Activated CD8-positive, alpha-beta memory T cell treated with anti-CD3 and anti-CD28 coated beads, Interleukin-2, amount 50 U/mL, for 4 hours (primary cell): ENCODE results near the gene IER5L.

ENCODE experiments used
- DNase-seq: peaks from one replicate; pipeline ENCODE4 v3.0.0-alpha.2; 2020

Gene IER5L

DNA sequence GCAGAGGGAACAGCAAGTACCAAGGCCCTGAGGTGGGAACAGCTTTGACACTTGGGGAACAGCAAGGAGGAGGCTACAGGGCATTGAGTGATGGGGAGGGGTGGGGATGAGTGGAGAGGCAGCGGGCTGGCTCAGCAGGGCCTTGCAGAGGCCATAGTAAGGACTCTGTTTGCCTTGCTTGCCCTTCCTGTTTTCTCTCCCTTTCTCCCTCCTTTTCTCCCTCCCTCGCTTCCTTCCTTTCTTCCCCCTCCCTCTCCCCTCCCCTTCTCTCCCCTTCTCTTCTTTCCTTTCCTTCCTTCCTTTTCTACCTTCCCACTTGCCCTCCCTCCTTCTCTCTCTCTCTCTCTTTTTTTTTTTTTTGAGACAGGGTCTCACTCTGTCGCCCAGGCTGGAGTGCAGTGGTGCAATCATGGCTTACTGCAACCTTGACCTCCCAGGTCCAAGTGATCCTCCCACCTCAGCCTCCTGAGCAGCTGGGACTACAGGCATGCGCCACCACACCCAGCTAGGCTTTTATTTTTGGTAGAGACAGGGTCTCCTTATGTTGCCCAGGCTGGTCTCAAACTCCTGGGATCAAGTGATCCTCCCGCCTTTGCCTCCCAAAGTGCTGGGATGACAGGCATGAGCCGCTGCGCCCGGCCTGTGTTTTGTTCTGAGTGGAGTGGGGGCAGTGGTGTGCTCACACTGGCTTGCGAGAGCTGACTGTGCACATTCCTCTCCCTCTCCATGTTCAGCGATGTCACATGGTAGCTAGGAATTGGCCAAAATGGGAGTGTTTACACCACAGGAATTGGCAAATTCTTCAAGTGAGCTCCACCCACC is 17.1 kb downstream of the IER5L start:
- DNase-seq: no peak

DNA sequence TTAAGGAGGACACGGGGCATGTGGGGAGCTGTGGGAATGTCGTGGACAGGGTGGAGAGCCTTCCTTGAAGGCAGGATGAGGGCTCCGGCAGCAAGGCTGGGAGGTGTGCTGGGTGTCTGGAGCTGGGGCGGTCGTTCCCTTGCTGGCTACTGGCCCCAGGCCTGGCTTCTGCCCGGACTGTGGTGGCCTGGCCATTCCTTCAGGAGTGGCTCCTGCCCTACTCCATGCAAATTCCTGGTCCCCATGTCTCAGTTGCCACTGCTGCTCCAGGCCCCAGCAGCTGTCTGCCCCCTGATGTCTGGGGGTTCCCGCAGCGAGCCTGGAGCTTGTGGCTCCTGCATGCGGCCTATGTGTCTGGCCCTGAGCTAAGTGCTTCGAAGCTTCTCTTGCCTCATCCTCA is 21.9 kb downstream of the IER5L start:
- no peak for DNase-seq

DNA sequence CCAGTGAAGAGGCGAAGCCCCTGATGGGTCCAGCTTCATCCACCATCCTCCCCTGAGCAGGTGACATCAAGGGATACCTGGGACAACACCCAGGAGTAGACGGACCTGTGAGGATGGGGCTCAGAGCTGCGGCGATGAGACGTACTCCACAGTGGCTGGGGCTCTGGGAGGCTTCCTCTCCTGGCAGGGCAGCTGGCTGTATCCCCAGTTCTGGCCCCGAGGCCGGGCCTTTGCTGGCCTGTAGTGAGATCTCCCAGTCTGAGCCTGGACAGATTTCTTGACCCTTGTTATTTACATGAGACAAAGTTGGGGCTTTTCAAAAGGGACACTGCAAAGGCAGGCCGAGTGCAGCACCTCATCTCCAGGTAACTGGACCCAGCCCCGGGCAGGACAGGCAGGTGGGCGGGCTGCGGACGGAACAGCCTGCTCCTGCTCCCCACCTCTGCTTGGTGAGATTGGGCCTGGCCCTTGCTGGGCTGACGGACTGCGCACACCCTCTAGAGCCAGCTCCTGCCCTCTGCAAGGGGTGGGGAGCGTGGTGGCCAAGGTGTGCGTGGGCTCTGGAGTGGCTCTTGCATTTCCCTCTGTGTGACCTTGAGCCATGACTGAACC is 23.1 kb downstream of the IER5L start:
- no peak for DNase-seq

DNA sequence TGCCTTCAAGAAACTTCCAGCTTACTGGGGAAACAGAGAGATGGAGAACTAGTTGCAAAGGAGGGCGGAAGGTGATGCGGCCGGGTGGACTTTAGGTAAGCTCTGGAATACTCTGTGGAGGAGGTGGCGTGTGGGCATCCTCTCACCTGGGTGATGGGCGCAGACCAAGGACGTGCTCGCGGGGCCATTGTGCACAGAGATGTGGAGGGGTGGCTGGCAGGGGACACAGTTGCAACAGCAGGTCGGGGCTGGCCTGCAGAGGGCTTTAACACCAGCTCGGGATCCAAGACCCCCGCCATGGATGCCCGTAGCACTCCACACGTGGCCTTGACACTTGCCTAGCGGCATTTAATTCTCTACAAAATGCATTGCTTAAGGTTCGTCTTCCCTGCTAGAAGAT is 26.6 kb downstream of the IER5L start:
- no peak for DNase-seq

DNA sequence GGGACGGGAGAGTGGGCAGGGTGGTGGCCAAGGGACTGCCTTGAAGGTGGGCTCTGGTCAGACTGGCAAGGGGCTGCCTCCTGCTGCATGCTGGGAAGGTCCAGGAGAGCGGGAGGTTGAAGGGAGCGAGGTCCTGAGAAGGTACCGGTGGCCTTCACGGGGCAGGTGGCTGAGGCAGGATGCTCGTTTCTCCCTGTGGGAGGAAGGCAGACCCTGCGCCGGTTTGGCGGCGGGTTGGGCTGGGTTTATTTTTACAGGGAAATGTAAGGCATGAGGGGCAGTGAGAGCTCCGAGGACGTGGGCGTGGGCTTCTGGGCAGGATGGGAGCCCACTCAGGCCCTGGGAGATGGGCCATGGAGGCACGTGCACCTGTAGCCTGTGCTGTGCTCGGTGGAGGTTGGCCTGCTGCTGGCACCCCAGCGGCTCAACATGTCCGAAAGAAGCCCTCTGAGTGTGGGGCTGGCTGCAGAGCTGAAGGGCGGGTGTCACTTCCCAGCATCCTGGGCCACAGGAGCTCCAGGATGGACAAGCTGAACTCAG is 27.3 kb downstream of the IER5L start:
- no peak for DNase-seq

DNA sequence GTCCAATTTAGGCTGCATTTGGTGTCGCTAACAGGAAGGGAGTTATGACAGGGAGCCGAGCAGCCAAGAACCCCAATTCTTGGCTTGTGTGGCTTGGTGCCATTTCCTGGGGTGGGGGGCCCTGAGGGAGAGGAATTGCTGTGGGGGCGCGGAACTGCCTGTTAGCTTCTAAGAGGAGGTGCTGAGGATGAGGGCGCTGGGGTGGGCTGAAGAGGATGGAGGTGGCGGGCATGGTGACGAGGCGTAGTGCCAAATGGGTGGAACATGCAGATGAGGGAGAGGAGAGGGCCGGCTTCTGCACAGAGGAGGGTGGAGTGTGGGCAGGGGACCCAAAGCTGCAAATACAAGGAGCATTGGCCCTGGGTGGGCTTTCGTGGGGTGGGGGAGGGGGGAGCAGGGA is 27.9 kb downstream of the IER5L start:
- no peak for DNase-seq

DNA sequence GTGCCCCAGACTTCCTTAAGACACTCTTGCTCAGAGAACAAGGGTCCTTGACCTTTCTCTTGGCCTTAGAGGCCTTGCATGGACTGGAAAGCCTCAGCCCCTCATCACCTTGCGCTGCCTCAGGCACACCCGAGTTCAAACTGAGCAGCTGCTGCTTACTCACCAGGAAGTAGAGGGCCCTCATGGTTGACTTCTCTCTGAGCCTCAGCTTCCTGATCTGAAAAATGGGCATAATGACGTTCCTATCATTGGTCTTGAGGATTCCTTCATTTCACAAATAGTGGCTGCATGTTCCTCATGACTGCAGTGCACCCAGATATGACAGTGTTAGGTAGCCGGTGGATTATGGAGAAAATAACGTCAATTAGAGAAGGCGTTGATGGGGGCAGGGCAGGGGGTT is 28.6 kb downstream of the IER5L start:
- no peak for DNase-seq

DNA sequence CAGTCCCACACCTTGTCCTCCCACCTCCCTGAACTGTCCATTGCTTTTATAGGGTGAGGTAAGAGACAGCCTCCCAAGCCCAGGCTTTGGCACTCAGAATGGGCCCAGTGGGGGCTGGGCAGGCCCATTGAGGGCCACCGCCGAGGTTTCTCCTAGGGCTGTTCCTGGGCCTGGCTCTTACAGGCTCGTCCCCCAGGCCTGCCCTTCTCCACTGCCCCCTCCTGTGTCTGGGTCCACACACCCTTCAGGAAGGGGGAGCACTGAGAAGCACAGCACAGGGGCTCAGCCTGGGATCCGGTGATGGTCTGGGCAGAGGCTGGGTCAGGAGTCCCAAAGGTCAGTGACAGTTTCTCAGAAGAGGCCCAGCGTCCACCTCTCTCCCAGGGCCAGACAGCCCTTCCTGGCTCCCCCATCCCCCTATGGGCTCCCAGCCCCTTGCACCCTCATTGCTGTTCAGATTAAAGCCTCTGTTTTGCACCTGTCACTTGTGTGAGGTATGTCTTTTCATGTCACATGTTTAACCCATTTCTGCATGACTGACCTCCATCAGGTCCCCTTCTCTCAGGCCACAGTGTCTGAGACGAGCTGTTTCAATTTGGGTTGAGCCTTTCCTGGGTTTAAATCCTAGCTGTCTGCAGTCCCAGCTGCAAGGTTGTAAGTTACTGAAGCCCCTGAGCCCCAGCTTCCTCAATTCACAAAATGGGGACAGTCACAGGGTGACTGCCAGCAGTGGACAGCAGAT is 29.4 kb downstream of the IER5L start:
- DNase-seq: no peak

DNA sequence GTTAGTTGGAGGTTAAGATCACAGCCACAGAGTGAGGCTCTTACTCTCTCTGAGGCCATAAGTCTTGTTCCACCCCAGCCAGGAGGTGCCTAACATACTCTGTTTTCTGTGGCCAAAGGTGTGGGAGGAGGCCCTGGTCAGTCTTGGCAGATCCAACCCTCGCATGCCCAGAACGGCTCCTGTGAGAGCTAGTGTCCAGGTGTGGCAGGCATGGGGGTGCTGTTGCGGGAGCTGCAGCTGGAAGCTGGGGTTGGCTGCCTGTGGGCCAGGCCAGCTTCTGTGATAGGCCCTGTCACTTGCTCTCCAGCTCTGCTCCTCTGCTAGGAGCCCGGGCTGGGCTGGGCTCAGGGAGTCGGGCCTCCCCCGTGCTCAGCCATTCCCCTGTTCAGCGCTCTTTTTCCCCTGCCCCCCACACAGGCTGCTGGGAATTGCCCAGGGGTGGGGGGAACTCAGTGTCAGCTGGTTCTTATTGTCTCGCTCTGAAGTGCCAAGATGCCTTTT is 31.6 kb downstream of the IER5L start:
- no peak for DNase-seq

DNA sequence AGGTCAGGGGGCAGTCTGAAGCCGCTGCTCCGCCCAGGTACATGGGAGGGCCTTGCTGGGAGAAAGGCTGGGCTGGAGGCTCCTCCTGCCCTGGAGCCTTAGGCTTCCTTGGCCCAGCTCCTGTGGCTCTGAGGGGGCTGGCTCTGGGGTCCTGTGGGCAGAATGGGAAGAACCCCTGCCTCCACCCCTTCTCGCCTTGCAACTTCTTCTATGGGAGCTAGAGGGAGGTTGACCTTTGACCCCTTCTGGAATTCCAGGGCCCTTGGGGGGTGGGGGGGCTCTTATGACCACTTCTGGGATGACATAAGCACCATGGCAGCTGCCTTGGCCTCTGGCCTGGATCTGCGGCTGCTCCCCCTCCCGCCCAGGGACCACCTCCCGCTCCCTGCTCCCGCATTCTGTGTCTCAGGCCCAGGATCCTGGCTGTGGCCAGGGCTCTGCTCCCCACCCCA is 32.2 kb downstream of the IER5L start:
- DNase-seq: no peak

DNA sequence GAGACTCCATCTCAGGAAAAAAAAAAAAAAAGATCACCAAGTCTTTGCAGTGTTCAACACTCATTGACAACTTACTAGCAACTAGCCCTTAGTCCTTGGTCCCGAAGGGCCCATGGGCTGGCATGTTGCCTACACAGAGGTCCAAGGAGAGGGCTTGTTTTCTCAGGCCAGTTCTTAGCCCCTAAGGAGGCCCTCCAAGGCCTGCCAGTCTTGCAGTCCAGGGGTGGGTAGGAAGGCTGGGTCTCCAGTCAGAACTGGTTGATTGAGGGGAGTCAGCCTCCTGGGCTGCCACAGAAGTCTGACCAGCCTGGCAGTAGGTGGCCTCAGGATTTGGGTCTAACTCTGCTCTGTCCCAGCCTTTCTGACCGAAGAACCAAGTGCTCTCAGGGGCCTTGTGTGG is 32.7 kb downstream of the IER5L start:
- no peak for DNase-seq

DNA sequence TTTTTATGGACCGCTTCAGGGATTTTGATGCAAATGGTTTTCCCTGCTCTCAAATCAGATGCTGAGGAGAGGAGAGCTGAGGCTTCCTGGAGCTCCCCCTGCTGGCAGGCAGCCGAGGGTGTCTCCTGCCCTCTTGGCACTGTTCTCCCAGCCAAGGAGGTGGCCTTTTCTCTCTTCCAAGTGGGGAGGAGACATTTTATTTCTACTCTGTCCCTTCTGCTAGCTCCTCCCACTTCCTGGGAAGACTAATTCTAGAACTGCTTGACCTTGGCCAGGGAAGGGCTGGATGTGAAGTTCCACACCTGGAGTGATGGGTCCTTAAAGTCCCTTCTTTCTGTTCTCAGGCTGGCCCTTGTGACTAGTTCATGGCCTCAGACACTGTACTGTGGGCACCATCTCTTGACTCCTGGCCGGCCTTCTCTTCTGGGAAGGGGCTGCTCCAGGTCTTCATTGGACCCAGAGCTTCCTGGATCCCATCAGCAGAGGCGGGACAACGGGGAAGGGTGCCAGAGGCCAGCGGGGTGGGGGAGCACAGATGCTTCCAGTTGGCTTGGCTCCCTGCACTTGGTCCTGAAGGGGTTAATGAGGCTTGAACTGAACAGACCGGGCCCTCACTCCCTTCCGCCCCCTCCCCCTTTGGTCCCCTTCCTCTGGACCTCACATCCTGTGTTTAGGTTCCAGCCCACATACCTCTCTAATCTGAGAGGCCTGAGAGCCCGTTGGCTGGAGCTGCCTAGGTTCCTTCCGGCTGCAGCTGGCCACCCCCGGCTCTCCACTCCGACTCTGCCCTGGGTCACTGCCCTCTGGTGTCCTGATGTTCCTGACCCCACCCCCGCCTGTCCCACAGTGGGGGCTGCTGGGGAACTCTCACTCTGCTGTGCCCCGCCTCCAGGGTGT is 34.8 kb downstream of the IER5L start:
- DNase-seq: peak; percentile 79

DNA sequence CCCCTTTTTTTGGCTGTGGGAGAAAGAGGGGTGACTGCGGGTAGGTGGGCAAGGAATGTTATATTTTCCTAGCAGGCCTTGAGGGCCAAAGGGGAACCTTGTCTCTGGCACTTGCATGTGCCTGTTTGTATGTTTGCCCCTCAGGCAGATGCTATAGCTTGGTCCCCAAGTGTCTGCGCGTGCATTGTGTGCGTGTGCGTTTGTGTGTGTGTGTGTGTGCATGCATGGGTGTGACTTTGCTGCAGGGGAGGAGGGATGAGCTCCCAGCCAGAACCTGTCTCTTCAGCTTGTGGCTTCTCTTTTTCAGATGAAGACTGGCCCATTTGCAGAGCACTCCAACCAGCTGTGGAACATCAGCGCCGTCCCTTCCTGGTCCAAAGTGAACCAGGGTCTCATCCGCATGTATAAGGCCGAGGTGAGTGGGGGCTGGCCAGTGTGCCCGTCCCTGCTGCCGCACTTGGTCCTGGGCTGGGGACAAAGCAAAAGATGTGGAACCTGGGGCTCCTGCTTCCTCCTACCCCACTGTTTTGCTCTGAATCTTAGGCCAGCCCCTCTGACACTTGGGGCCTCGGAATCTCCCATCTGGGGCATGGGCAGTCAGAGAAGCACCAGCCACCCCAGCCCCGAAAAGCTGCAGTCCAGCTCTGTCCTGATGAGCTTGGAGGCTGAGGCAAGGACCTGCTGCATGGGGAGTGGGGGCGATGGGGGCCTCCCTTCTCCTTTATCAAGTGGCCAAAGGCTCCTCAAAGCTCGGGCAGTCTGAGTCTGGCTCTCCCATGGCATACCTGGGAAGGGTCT is 35.7 kb downstream of the IER5L start:
- DNase-seq: no peak

DNA sequence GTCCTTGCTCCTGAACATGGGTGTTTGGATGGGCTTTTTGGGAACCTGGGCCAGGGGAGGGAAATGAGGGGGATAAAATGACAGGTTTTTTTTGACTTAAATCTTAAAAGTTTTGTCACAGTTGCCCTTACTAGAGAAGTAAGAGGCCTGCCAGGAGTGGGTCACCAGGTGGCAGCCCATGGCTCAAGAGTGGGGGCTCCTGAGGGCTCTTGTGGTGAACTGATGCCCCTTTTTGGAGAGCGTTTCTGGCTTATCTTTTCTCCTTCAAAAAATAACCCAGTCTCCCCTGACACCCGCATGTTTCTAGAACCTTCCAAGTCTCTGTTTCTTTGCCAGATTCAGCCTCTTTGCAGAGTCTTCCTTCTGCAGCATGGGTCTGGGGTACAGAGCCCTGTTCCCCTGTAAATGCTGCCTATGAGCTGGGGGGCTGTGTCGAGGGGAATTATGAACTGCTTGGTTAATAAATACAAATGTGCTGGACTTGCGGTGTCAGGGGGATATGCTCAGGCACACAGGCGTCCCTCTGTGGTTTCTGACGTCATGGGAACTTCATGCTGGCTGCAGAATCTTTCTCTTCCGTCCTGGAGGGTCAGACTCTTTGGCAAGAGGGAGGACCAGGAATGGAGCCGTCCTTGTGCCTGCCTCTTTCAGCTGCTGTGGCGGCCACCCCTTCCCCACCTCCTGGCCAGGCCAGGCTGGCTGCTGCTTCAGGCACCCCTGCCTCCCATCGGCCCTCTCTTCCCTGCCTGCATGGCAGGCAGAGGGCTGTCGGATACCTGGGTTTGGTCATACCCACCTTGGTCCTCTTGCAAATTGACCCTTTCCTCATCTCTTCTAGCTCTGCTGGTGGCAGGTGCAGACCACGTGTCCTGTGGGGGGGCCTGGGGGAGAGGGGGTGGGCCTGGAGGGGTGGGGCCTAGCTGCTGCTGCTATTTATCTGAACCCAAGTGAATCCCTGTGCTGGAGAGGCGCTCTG is 36.7 kb downstream of the IER5L start:
- DNase-seq: no peak

DNA sequence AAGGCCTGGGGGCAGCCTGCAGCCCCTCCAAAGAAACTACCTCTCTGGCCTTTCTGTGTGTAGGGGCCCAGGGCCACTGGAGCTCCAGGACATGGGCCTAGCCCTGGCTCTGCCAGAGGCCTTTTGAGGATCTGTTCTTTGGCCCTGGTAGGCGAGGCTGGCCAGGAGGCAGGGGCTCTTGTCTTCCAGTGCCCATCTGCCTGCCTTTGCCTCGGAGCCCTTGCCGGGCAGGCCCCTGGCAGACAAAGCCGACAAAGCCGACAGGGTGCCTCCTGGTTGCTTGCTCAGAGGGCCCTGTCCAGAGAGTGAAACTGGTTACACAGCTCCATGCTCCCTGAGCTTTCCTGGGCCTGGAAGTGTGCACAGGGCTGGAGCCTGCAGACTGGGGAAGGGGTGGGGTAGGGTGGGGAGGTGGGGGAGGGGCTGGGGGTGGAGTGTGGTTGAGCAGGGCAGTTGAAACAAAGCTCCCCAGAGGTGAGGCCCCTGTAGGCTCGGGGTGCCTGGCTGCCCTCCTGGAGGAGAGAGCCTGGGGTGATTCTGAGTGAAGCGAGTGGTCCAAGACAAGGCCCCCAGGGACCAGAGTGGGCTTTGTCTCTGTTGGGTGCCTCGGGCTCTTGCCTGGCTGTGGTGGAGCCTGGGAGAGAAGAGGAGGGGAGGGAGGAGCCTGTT is 37.5 kb downstream of the IER5L start:
- no peak for DNase-seq

DNA sequence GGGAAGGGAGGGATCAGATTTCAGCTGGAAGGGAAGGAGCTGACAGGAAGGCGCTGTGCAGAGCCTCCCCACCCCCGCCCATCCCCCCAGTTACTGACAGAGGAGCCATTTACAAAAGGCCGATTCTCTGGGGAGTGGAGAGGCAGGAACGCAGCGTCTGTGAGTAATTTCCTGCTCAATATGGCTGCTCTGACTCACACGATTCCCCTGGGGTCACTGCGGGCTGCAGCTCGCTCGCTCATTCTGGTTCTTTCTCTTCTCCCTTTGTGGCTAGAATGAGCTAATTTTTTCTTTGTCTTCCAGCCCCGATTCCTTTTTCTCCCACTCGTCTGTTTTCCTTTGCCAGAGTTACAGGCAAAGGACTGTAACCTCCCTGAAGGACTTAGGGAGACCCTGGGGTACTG is 38.1 kb downstream of the IER5L start:
- DNase-seq: peak; percentile 77

DNA sequence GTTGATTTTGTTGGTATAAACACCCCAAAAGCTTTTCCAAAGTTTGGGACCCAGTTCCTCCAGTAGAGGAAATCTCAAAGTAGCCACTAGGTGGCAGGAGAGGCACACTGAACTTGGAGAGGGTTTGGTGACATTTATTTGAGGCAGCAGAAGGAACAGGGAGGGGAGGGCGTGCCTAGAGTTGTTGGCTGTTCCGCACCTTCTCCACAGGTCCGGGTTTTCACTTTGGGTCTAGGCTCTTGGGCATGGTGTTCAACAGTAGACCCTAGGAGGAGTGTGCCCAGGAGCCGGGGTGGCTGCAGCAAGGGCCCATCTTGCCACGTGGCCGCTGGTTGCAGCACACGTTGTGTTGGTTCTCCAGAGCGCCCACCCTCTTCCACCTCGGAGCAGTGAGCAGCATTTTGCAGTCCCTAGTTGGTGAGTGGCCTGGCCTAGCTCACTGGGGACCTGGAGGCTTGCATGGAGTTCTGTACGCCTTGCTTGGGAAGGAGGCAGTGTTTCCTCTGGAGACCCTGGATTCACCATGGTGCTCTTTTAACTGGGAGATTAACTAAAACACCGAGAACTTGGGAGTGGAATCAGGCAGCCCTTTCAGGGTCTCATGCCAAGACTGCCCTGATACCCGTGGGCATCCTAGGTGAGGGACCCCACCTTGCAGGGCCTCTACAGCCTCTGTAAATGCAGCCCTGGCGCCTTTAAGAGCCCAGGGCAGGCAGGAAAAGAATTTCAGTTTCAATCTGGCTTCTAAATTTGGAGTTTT is 38.6 kb downstream of the IER5L start:
- peak; percentile 74 for DNase-seq

DNA sequence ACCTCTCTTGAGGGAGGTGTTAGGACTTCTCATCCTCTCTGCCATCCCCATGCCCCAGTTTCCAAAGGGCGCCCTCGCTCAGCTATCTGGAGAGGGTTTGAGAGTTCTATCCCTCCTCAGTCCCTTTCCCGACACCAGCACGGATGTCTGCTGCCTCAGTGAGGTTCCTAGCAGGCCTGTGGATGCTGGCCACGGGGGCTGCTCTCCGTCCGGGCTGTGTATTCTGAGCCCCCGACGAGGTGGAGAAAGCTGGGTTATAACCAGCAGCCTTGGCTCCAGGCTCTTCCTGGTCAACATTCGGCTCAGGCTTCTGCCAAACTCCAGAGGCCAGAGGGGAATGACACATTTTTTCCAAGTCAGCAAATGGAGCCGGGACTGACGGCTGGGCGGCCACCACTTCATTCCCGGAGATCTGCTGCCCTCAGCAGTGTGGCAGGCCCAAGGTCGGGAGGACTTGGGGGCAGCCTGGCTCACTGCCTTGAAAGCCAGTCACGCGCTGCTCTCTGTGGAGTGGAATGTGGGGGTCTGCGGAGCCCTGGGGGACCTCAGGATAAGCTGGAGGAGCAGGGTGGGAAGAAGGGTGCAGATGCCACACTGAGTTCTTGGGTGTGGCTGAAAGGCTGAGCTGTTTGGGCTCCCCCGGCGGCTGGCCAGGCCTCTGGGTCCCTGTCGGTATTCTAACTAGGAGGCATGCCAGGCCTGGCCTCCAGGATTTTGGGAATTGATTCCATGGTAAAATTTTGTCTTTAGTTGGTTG is 39.4 kb downstream of the IER5L start:
- no peak for DNase-seq
